ENCODE results near the gene B3GALNT2. TPM values are rescaled to one million over a fixed set of nuclear protein-coding genes. Genes with fewer than 3 reads are reported as not detected.

The B3GALNT2 gene
- total and polyA plus RNA-seq, 2 donors (not counting 1 experiment from before 2014, with no cell fraction given), result 5.6 to 12.2 TPM

- no peak overlapping the region for H3K27ac ChIP-seq (ENCODE audit: low read length in 2 of 2)
- H2AFZ ChIP-seq (ENCODE audit: insufficient read depth, low read depth, low read length, poor library complexity, severe bottlenecking), result no peak overlapping the region
- H3K79me2 ChIP-seq (ENCODE audit: control insufficient read depth, insufficient read depth, low read length), result peaks cover 26% of the 10 kb centered on the region
- ATAC-seq (ENCODE audit: low read depth) (no peak), DNase-seq (no peak)
- H3K9me3 ChIP-seq (ENCODE audit: control extremely low read depth in 1 of 3, control insufficient read depth in 2 of 3, insufficient read depth in 1 of 3, low read length in 2 of 3), result no peaks in the 10 kb centered on the region
- CTCF ChIA-PET, result interaction anchor here (1.1 to 1.4 kb wide), 2 partner anchors 9 to 19 kb away, joined by 3 to 4 read pairs; partner anchors contain the start of gene B3GALNT2
- WGBS (ENCODE audit: insufficient coverage), result no CpG with 5 or more reads among the region's 5 CpGs
- no peaks in the 10 kb centered on the region for H3K9me3 Mint-ChIP-seq (ENCODE audit: insufficient read depth)
- no peak overlapping the region for H3K9ac ChIP-seq (ENCODE audit: low read length)
- H3K4me1 Mint-ChIP-seq, result no peaks in the 10 kb centered on the region
- H4K20me1 ChIP-seq (ENCODE audit: control insufficient read depth, insufficient read depth, low read length, poor library complexity, severe bottlenecking), result no peaks in the 10 kb centered on the region
- TF ChIP-seq EZH2 (IDR thresholded peaks at IDR 0.05; ENCODE audit: borderline replicate concordance, insufficient read depth, low read depth, low read length, poor library complexity, severe bottlenecking), result no peak
- TF ChIP-seq, protein P1, sequence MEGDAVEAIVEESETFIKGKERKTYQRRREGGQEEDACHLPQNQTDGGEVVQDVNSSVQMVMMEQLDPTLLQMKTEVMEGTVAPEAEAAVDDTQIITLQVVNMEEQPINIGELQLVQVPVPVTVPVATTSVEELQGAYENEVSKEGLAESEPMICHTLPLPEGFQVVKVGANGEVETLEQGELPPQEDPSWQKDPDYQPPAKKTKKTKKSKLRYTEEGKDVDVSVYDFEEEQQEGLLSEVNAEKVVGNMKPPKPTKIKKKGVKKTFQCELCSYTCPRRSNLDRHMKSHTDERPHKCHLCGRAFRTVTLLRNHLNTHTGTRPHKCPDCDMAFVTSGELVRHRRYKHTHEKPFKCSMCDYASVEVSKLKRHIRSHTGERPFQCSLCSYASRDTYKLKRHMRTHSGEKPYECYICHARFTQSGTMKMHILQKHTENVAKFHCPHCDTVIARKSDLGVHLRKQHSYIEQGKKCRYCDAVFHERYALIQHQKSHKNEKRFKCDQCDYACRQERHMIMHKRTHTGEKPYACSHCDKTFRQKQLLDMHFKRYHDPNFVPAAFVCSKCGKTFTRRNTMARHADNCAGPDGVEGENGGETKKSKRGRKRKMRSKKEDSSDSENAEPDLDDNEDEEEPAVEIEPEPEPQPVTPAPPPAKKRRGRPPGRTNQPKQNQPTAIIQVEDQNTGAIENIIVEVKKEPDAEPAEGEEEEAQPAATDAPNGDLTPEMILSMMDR (IDR thresholded peaks at IDR 0.05), result no peak
- H3K27me3 Mint-ChIP-seq, result no peaks in the 10 kb centered on the region
- no peak overlapping the region for H3K4me3 ChIP-seq (ENCODE audit: control extremely low read depth in 1 of 5, extremely low read depth in 1 of 5, insufficient read depth in 1 of 5, low read depth in 2 of 5, low read length in 4 of 5)
- intact Hi-C loops (cut with micrococcal nuclease), result no loop called here
- POLR2A ChIA-PET, result no interaction called here
- H3K4me1 ChIP-seq (ENCODE audit: control insufficient read depth in 2 of 2, insufficient read depth in 2 of 2, low read length in 2 of 2), result no peaks in the 10 kb centered on the region
- no peak overlapping the region for H3K27ac Mint-ChIP-seq
- no peaks in the 10 kb centered on the region for H3K27me3 ChIP-seq (replicated peaks in 1 of 4; ENCODE audit: control extremely low read depth in 1 of 4, control insufficient read depth in 3 of 4, insufficient read depth in 4 of 4, low read length in 3 of 4)
- H3K4me2 ChIP-seq (replicated peaks; ENCODE audit: low read depth, low read length, poor library complexity, severe bottlenecking), result no peak overlapping the region
- peaks cover 4 to 8% of the 10 kb centered on the region in 2 experiments for H3K36me3 ChIP-seq (replicated peaks in 1 of 2; ENCODE audit: control extremely low read depth in 1 of 2, control insufficient read depth in 1 of 2, extremely low read depth in 1 of 2, insufficient read depth in 2 of 2, low read length in 1 of 2)
- H3K4me3 Mint-ChIP-seq, result no peak overlapping the region
Measured at GRCh38 chr1:235495030-235495429, 9.2 kb downstream of the B3GALNT2 start.

DNA sequence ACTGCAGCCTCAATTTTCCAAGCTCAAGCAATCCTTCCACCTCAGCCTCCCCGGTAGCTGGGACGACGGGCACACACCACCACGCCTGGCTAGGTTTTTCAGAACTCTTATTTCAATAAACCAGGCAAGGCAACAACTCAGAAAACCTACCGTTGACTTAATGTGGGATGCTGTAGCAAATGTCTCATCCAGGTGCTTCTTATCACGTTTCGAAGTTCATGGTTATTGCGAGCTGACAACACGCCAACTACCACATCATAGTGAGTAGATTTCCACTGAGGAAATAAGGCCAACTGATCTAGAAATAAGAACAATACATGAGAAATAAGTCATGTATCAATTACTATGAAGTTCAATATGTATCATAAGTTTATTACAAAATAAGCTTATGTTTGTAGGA, 9.7 kb downstream of the B3GALNT2 start:
- intact Hi-C loops (cut with micrococcal nuclease), result no loop called here
- Histone ChIP-seq H4K20me1 (ENCODE audit: control insufficient read depth, insufficient read depth, low read length, poor library complexity, severe bottlenecking) (no peaks in the 10 kb centered on the region), H3K4me1 (ENCODE audit: control insufficient read depth in 2 of 2, insufficient read depth in 2 of 2, low read length in 2 of 2) (no peaks in the 10 kb centered on the region), H3K27me3 (replicated peaks in 1 of 4; ENCODE audit: control extremely low read depth in 1 of 4, control insufficient read depth in 3 of 4, insufficient read depth in 4 of 4, low read length in 3 of 4) (no peaks in the 10 kb centered on the region), H3K4me2 (replicated peaks; ENCODE audit: low read depth, low read length, poor library complexity, severe bottlenecking) (no peak overlapping the region), H3K4me3 (ENCODE audit: control extremely low read depth in 1 of 5, extremely low read depth in 1 of 5, insufficient read depth in 1 of 5, low read depth in 2 of 5, low read length in 4 of 5) (no peak overlapping the region), H2AFZ (ENCODE audit: insufficient read depth, low read depth, low read length, poor library complexity, severe bottlenecking) (no peak overlapping the region), H3K9ac (ENCODE audit: low read length) (no peak overlapping the region), H3K79me2 (ENCODE audit: control insufficient read depth, insufficient read depth, low read length) (peaks cover 22% of the 10 kb centered on the region), H3K9me3 (ENCODE audit: control extremely low read depth in 1 of 3, control insufficient read depth in 2 of 3, insufficient read depth in 1 of 3, low read length in 2 of 3) (no peaks in the 10 kb centered on the region), H3K36me3 (replicated peaks in 1 of 2; ENCODE audit: control extremely low read depth in 1 of 2, control insufficient read depth in 1 of 2, extremely low read depth in 1 of 2, insufficient read depth in 2 of 2, low read length in 1 of 2) (peaks cover 4 to 8% of the 10 kb centered on the region in 2 experiments), H3K27ac (ENCODE audit: low read length in 2 of 2) (no peak overlapping the region)
- ChIA-PET CTCF (interaction anchor here (1.1 to 1.4 kb wide), 2 partner anchors 9 to 20 kb away, joined by 3 to 4 read pairs; partner anchors contain the start of gene B3GALNT2), POLR2A (no interaction called here)
- Mint-ChIP-seq H3K4me1 (no peaks in the 10 kb centered on the region), H3K27me3 (no peaks in the 10 kb centered on the region), H3K9me3 (ENCODE audit: insufficient read depth) (no peaks in the 10 kb centered on the region), H3K27ac (no peak overlapping the region), H3K4me3 (no peak overlapping the region)
- TF ChIP-seq EZH2 (IDR thresholded peaks at IDR 0.05; ENCODE audit: borderline replicate concordance, insufficient read depth, low read depth, low read length, poor library complexity, severe bottlenecking), result no peak
- TF ChIP-seq, protein P1 (IDR thresholded peaks at IDR 0.05), result no peak
- WGBS (ENCODE audit: insufficient coverage), result 100% methylated on average over 2 of the region's 9 CpGs
- DNase-seq (no peak), ATAC-seq (ENCODE audit: low read depth) (no peak)
